Trophoblast cell (in vitro differentiated cells and primary cell): ENCODE data around the gene PPP1R9A.
"Not testable (repeated sequence)": the region's sequence is repeated elsewhere in the genome, so short reads cannot be mapped to it uniquely, and the experiment has no call there.

Source experiments
- DNase-seq, 2 donors: peaks; one replicate each; pipeline ENCODE4 v3.0.0-alpha.2; 2016
- H2AFZ ChIP-seq: 2 replicates; pipeline ENCODE4 v1.6.1; 2013; ENCODE audit warnings: low read length, moderate library complexity, mild to moderate bottlenecking; ENCODE audit not compliant: insufficient read depth, poor library complexity
- H2AK5ac ChIP-seq: 2 replicates; pipeline ENCODE4 v1.6.1; 2013; ENCODE audit warnings: mild to moderate bottlenecking, low read length
- H2BK120ac ChIP-seq: 2 replicates; pipeline ENCODE4 v1.6.1; 2013; ENCODE audit warnings: low read length, mild to moderate bottlenecking, moderate library complexity; ENCODE audit not compliant: insufficient read depth, poor library complexity
- H2BK12ac ChIP-seq: 2 replicates; pipeline ENCODE4 v1.6.1; 2013; ENCODE audit warnings: mild to moderate bottlenecking, low read length, moderate library complexity
- H2BK5ac ChIP-seq: 2 replicates; pipeline ENCODE4 v1.6.1; 2013; ENCODE audit warnings: low read length, low read depth, moderate library complexity, mild to moderate bottlenecking; ENCODE audit not compliant: poor library complexity
- H3K14ac ChIP-seq: 2 replicates; pipeline ENCODE4 v1.6.1; 2013; ENCODE audit warnings: mild to moderate bottlenecking, low read length
- H3K18ac ChIP-seq: 2 replicates; pipeline ENCODE4 v1.6.1; 2013; ENCODE audit warnings: mild to moderate bottlenecking, low read length
- H3K23ac ChIP-seq: 2 replicates; pipeline ENCODE4 v1.6.1; 2013; ENCODE audit warnings: low read length
- H3K27ac ChIP-seq: 2 replicates; pipeline ENCODE4 v1.5.1; 2013; ENCODE audit warnings: low read depth, mild to moderate bottlenecking, inconsistent platforms, low read length, moderate library complexity
- H3K27me3 ChIP-seq: 2 replicates; pipeline ENCODE4 v1.6.1; 2013; ENCODE audit warnings: inconsistent platforms, mild to moderate bottlenecking, low read length, moderate library complexity; ENCODE audit not compliant: insufficient read depth
- H3K36me3 ChIP-seq, 2 experiments: 1 replicate in 1 of 2; 2 replicates in 1 of 2; pipeline ENCODE4 v1.6.1; 2013; ENCODE audit warnings: low read length in 2 of 2, mild to moderate bottlenecking in 2 of 2, moderate library complexity in 1 of 2; ENCODE audit not compliant: insufficient read depth in 2 of 2, control insufficient read depth in 1 of 2
- H3K4ac ChIP-seq: 2 replicates; pipeline ENCODE4 v1.6.1; 2013; ENCODE audit warnings: low read depth, mild to moderate bottlenecking, low read length, moderate library complexity
- H3K4me1 ChIP-seq, 2 experiments: 1 replicate in 1 of 2; 2 replicates in 1 of 2; pipeline ENCODE4 v1.6.1; 2013; ENCODE audit warnings: low read length in 2 of 2, mild to moderate bottlenecking in 2 of 2, moderate library complexity in 1 of 2; ENCODE audit not compliant: insufficient read depth in 2 of 2, control insufficient read depth in 1 of 2
- H3K4me2 ChIP-seq: 2 replicates; pipeline ENCODE4 v1.6.1; 2013; ENCODE audit warnings: inconsistent platforms, mild to moderate bottlenecking, low read length, moderate library complexity
- H3K4me3 ChIP-seq: 2 replicates; pipeline ENCODE4 v1.5.1; 2013; ENCODE audit warnings: mild to moderate bottlenecking, low read depth, low read length, inconsistent platforms
- H3K79me1 ChIP-seq: one replicate; pipeline ENCODE4 v1.6.1; 2013; ENCODE audit warnings: low read length
- H3K79me2 ChIP-seq: 2 replicates; pipeline ENCODE4 v1.6.1; 2013; ENCODE audit warnings: low read length, mild to moderate bottlenecking; ENCODE audit not compliant: control insufficient read depth, insufficient read depth, poor library complexity
- H3K9ac ChIP-seq: 2 replicates; pipeline ENCODE4 v1.6.1; 2013; ENCODE audit warnings: mild to moderate bottlenecking, low read length
- H3K9me3 ChIP-seq: 2 replicates; pipeline ENCODE4 v1.6.1; 2013; ENCODE audit warnings: low read depth, mild to moderate bottlenecking, control low read depth, inconsistent platforms, low read length; ENCODE audit not compliant: insufficient read depth
- H4K12ac ChIP-seq: 2 replicates; pipeline ENCODE4 v1.6.1; 2013; ENCODE audit warnings: low read depth, mild to moderate bottlenecking, low read length, moderate library complexity
- H4K8ac ChIP-seq: 2 replicates; pipeline ENCODE4 v1.6.1; 2013; ENCODE audit warnings: low read depth, mild to moderate bottlenecking, low read length, moderate library complexity
- H4K91ac ChIP-seq: one replicate; pipeline ENCODE4 v1.6.1; 2013; ENCODE audit warnings: low read depth, mild to moderate bottlenecking, low read length, moderate library complexity
- WGBS: extraction: QIAGEN DNeasy Blood & Tissue Kit; methylation state at CpG from one replicate; pipeline ENCODE4 v1.1.7; 2013; ENCODE audit warnings: missing lambda C conversion rate; ENCODE audit not compliant: insufficient read length, insufficient coverage; ENCODE audit errors: extremely low coverage; 5-methylcytosine and 5-hydroxymethylcytosine counted together

Gene PPP1R9A

GRCh38 chr7:94997547-94997946 is 90.2 kb downstream of the PPP1R9A start:
- Histone ChIP-seq H3K4ac (no peak overlapping the region), H3K9me3 (no peaks in the 10 kb centered on the region), H2AK5ac (no peak overlapping the region), H3K27ac (no peak overlapping the region), H3K36me3 (no peaks in the 10 kb centered on the region), H3K4me3 (no peak overlapping the region), H3K79me1 (no peaks in the 10 kb centered on the region), H2BK120ac (no peak overlapping the region), H3K4me1 (no peaks in the 10 kb centered on the region), H2BK12ac (no peak overlapping the region), H3K4me2 (no peak overlapping the region), H3K23ac (no peak overlapping the region), H3K18ac (no peak overlapping the region), H4K8ac (no peak overlapping the region), H3K27me3 (no peaks in the 10 kb centered on the region), H3K9ac (no peak overlapping the region), H3K79me2 (no peaks in the 10 kb centered on the region), H2BK5ac (no peak overlapping the region), H3K14ac (no peak overlapping the region), H2AFZ (no peak overlapping the region), H4K12ac (no peak overlapping the region), H4K91ac (no peak overlapping the region)
- no peak for DNase-seq
- no CpG with 5 or more reads among the region's 2 CpGs for WGBS

DNA sequence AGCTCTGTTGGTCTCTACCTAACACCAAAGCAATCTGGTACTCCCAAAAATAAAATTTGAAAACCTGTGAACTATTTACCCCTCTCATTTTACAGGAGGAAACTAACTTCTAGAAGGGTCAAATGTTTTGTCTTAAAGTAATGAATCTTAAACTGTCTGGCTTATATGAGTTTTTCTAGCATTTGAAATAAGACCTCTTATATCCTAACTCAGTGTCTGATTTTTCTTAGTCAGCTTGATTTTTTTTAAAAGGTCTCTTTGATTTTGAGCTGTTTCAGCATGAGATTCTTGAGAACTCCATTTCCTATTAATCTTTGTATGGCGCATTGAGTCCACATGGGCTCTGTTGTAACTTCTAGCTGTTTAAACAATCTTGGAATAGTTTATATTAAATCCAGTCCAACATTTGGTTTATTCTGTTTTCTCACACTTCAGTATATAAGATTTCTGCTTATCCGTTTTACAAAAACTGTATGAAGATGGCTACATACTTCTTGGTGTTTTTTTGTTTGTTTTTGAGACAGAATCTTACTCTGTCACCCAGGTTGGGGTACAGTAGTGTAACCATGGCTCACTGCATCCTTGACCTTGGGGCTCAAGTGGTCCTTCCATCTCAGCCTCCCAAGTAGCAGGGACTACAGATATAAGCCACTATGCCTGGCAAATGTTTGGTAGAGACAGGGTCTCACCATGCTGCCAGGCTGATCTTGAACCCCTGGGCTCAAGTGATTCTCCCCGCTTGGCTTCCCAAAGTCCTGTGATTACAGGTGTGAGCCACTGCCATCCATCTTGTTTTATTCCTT is 91.1 kb downstream of the PPP1R9A start:
- Histone ChIP-seq H3K4me3 (no peak overlapping the region), H2AK5ac (no peak overlapping the region), H3K23ac (no peak overlapping the region), H3K27me3 (no peaks in the 10 kb centered on the region), H3K9me3 (no peaks in the 10 kb centered on the region), H3K4me1 (no peaks in the 10 kb centered on the region), H2AFZ (no peak overlapping the region), H3K9ac (no peak overlapping the region), H3K79me1 (no peaks in the 10 kb centered on the region), H3K36me3 (no peaks in the 10 kb centered on the region), H4K91ac (no peak overlapping the region), H4K12ac (no peak overlapping the region), H3K27ac (no peak overlapping the region), H3K18ac (no peak overlapping the region), H2BK12ac (no peak overlapping the region), H3K79me2 (no peaks in the 10 kb centered on the region), H3K4ac (no peak overlapping the region), H4K8ac (no peak overlapping the region), H3K4me2 (no peak overlapping the region), H3K14ac (no peak overlapping the region), H2BK120ac (no peak overlapping the region), H2BK5ac (no peak overlapping the region)
- no CpG with 5 or more reads among the region's 3 CpGs for WGBS
- DNase-seq, result no peak

- no peak overlapping the region for H3K4me2 ChIP-seq
- H4K91ac ChIP-seq, result no peak overlapping the region
- H3K4me1 ChIP-seq, result no peaks in the 10 kb centered on the region
Observed at GRCh38 chr7:94999069-94999351, 91.6 kb downstream of the PPP1R9A start.

GRCh38 chr7:94999601-95000000 is 92.2 kb downstream of the PPP1R9A start:
- not testable (repeated sequence) for H3K27me3 ChIP-seq, H3K18ac ChIP-seq, H3K36me3 ChIP-seq, H3K79me2 ChIP-seq, H2BK5ac ChIP-seq, H3K14ac ChIP-seq, H2AFZ ChIP-seq, H3K4me2 ChIP-seq, H3K9me3 ChIP-seq, H2BK12ac ChIP-seq, H3K27ac ChIP-seq, H2AK5ac ChIP-seq, H3K9ac ChIP-seq, DNase-seq, H3K79me1 ChIP-seq, H3K4me3 ChIP-seq, H3K23ac ChIP-seq, H4K91ac ChIP-seq, H4K12ac ChIP-seq, H3K4ac ChIP-seq, H2BK120ac ChIP-seq, H4K8ac ChIP-seq, H3K4me1 ChIP-seq
- WGBS, result no CpG with 5 or more reads among the region's 5 CpGs

More at GRCh38 chr7:94999069-94999351, 91.6 kb downstream of the PPP1R9A start:
- Histone ChIP-seq H4K8ac (no peak overlapping the region), H3K4ac (no peak overlapping the region), H3K23ac (no peak overlapping the region), H2AK5ac (no peak overlapping the region), H3K79me2 (no peaks in the 10 kb centered on the region), H3K27ac (no peak overlapping the region), H4K12ac (no peak overlapping the region), H3K36me3 (no peaks in the 10 kb centered on the region), H2AFZ (no peak overlapping the region), H3K9me3 (no peaks in the 10 kb centered on the region), H3K14ac (no peak overlapping the region), H2BK120ac (no peak overlapping the region), H3K79me1 (no peaks in the 10 kb centered on the region), H3K18ac (no peak overlapping the region), H3K9ac (no peak overlapping the region), H3K4me3 (no peak overlapping the region), H3K27me3 (no peaks in the 10 kb centered on the region), H2BK5ac (no peak overlapping the region), H2BK12ac (no peak overlapping the region)
- DNase-seq, result no peak
